Chondrocyte (in vitro differentiated cells): ENCODE measurements around the gene ADH5. TPM values are rescaled to one million over a fixed set of nuclear protein-coding genes. Genes with fewer than 3 reads are reported as not detected.

ENCODE experiments used
- DNase-seq: peaks from one replicate; pipeline ENCODE4 v3.0.0; 2021; ENCODE audit warnings: mixed read lengths, low spot score
- H3K27ac Mint-ChIP-seq: one replicate; pipeline ENCODE4 v1.8.0; 2021; ENCODE audit warnings: mild to moderate bottlenecking, moderate library complexity, mixed read lengths; ENCODE audit not compliant: unreplicated experiment
- H3K27me3 Mint-ChIP-seq: 2 replicates; pipeline ENCODE4 v1.8.0; 2021; ENCODE audit warnings: low read depth, mixed read lengths
- H3K36me3 Mint-ChIP-seq: 2 replicates; pipeline ENCODE4 v1.8.0; 2021; ENCODE audit warnings: low read depth, mixed read lengths
- H3K4me1 Mint-ChIP-seq: 2 replicates; pipeline ENCODE4 v1.8.0; 2021; ENCODE audit warnings: low read depth, mild to moderate bottlenecking, mixed read lengths
- H3K4me3 Mint-ChIP-seq: one replicate; pipeline ENCODE4 v1.8.0; 2021; ENCODE audit warnings: mild to moderate bottlenecking, moderate library complexity, mixed read lengths; ENCODE audit not compliant: unreplicated experiment
- H3K9me3 Mint-ChIP-seq: 2 replicates; pipeline ENCODE4 v1.8.0; 2021; ENCODE audit warnings: low read depth, mixed read lengths
- long read RNA-seq: library from polyadenylated mRNA; stranded (forward); transcript quantifications from one replicate; pipeline ENCODE4 v2.0.0, GENCODE V29; 2021
- total RNA-seq: library from RNA; stranded (reverse); gene quantifications from 3 replicates; pipeline ENCODE4 v1.2.1, GENCODE V29; 2021
- TF ChIP-seq, protein P1 (sequence below): fragments of 200-600 bp; sonication (generic); IDR thresholded peaks from 2 replicates; pipeline ENCODE4 v1.5.0; 2021; ENCODE audit warnings: antibody characterized with exemption, mild to moderate bottlenecking, moderate library complexity

ADH5 gene
- total RNA-seq, result 135 to 167 TPM (median 161 TPM) in 3 replicates
- long read RNA-seq, transcript ADH5-201 (9 exons, 2,615 nt), result major isoform, 158 of 180 reads
- long read RNA-seq, partial matches to known transcripts, result 15 of 180 reads
- long read RNA-seq, other reads (novel, unspliced or antisense), result 7 of 180 reads

DNA sequence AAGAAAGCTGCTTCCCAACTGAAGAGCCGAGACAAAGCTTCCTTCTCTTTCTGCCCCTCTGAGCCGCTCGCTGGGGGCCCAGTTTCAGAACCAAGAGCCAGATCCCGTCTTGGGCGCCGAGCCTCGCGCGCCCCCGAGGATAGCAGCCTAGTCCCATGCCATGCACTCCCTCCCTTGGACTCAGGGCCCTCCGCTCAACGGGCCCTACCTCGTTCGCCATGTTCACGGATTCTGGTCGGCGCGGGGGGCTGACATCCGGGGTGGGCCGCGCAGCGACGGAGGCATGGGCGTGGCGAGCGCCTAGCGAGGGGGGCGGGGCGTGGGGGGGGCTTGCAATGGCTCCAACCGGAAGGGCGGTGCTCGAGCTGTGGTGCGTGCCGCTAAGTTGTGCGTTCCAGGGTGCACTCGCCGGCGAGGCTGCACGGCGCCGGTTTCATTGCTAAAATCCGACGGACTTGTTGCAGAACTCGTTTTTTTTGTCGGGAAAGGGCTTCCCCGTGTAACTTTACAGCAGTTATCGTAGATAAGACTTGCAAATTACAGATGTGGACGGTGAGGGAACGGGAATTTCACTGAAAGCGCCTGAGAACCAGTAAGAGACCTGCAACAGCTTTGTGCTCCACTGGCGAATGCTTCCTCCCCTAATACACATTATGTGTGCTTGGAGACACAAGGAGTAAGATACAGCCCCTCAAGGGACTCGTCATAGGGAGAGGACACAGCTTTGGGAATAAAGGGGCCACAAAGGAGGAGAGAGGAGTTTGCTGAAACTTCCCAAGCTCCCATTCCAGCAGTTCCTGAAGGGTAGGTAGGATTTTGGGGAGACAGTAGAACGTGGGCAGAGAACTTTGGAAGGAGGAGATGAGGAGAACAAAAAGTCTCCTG, at the start of gene ADH5:
TSS of gene ADH5 (minus strand) at position 308 of the 885 bp plus-strand sequence. CDS start at position 220, 88 bp downstream.
- Mint-ChIP-seq H3K4me1 (peaks cover 61% of the 10 kb centered on the region), H3K27me3 (no peaks in the 10 kb centered on the region), H3K4me3 (peak within 1 kb of the TSS; percentile 86), H3K9me3 (no peaks in the 10 kb centered on the region), H3K27ac (peak within 1 kb of the TSS; percentile 99), H3K36me3 (peaks cover 10% of the 10 kb centered on the region)
- DNase-seq, result no peak
- TF ChIP-seq, protein P1, sequence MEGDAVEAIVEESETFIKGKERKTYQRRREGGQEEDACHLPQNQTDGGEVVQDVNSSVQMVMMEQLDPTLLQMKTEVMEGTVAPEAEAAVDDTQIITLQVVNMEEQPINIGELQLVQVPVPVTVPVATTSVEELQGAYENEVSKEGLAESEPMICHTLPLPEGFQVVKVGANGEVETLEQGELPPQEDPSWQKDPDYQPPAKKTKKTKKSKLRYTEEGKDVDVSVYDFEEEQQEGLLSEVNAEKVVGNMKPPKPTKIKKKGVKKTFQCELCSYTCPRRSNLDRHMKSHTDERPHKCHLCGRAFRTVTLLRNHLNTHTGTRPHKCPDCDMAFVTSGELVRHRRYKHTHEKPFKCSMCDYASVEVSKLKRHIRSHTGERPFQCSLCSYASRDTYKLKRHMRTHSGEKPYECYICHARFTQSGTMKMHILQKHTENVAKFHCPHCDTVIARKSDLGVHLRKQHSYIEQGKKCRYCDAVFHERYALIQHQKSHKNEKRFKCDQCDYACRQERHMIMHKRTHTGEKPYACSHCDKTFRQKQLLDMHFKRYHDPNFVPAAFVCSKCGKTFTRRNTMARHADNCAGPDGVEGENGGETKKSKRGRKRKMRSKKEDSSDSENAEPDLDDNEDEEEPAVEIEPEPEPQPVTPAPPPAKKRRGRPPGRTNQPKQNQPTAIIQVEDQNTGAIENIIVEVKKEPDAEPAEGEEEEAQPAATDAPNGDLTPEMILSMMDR, result no peak

DNA sequence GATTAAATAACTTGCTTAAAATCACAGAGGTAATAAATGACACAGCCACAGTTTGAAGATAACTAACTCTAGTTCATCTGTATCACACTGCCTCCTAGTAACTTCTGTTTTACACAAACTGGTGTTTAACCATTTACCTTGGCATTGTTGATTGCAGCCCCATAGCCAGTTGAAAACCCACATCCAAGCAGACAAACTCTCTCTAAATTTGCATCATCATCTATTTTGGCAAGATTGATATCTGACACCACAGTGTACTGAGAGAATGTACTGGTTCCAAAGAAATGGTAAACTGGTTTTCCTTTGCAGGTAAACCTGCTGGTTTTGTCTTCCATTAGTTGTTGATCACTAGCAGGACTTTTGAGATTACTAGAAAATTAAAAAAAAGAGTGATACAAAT, 47.7 kb upstream of the ADH5 start:
- no peak for DNase-seq
- no peak overlapping the region for H3K4me3 Mint-ChIP-seq
- H3K27ac Mint-ChIP-seq, result no peak overlapping the region
- H3K36me3 Mint-ChIP-seq, result peaks cover 3% of the 10 kb centered on the region
- no peaks in the 10 kb centered on the region for H3K27me3 Mint-ChIP-seq
- H3K4me1 Mint-ChIP-seq, result no peaks in the 10 kb centered on the region
- TF ChIP-seq, protein P1, result no peak
- no peaks in the 10 kb centered on the region for H3K9me3 Mint-ChIP-seq

DNA sequence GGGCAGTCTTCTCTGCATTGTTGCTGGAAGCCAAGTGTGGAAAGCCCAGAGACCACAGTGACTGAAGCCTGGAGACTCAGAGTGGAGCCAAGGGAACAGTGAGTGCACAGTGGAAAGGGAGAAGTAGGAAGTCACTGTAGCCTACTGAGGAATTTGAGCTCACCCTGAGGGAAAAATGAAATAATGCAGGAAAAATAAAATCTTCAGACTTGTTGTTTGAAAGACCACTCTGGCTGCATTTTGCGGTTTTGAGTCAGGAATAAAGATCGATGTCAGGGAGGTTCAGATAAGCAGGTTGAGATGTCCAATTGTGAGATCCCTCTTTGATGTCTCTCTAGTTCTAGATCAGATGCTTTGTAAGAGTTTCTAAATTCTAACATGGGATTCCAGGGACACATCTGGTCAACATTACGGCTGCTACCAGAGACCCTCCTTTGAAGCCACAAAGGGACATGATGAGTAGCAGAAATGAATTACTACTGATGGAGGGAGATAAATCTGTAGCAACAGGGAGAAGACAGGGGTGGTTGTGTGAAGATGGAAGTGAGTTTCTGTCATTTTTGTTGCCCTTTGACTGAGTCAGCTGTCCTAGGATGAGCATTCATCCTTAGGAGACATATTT, 47.1 kb upstream of the ADH5 start:
- no peaks in the 10 kb centered on the region for H3K27me3 Mint-ChIP-seq
- H3K27ac Mint-ChIP-seq, result no peak overlapping the region

DNA sequence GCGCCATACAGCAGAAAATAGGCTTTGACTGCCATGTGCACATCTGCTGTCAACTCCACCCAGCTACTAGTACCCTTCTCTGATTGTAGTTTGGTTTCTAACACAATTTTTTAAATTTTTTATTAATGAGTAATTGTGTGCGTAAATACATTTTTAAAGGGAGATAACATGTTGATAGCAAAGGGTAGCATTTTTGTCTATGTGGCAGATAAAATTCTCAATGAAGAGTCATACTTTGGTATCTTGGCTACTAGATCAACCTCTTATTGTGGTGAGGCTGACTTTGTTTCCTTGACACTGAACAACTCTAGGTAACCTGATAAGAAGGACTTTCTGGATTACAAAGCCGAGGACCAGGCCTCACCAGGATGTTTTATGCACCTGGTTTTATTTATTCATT, 46.0 kb upstream of the ADH5 start:
- TF ChIP-seq, protein P1, result no peak
- peaks cover 1% of the 10 kb centered on the region for H3K36me3 Mint-ChIP-seq
- peaks cover 3% of the 10 kb centered on the region for H3K9me3 Mint-ChIP-seq
- no peak overlapping the region for H3K27ac Mint-ChIP-seq
- no peaks in the 10 kb centered on the region for H3K4me1 Mint-ChIP-seq
- DNase-seq, result no peak
- H3K4me3 Mint-ChIP-seq, result no peak overlapping the region
- H3K27me3 Mint-ChIP-seq, result no peaks in the 10 kb centered on the region

More for the DNA sequence above, 47.1 kb upstream of the ADH5 start:
- Mint-ChIP-seq H3K4me1 (no peaks in the 10 kb centered on the region), H3K36me3 (peaks cover 1% of the 10 kb centered on the region), H3K4me3 (no peak overlapping the region), H3K9me3 (no peaks in the 10 kb centered on the region)
- TF ChIP-seq, protein P1, result no peak
- DNase-seq, result no peak

DNA sequence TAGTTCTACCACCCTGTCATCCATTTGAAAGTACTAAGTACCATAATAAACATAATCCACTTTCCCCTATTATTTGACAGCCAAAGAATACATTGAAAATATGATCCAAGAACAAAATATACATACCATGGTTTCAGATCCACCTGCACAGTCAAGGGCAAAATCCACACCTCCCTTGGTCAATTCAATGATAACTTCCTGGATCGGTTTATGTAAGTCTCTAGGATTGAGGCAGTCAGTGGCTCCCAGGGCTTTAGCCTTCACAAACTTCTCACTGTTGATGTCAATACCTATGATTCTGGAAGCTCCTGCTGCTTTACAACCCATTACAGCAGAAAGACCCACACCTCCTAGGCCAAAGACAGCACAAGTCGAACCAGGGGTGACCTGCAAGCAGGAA, 42.8 kb upstream of the ADH5 start:
- Mint-ChIP-seq H3K4me1 (peaks cover 4% of the 10 kb centered on the region), H3K9me3 (peaks cover 5% of the 10 kb centered on the region), H3K36me3 (peaks cover 3% of the 10 kb centered on the region), H3K27ac (no peak overlapping the region), H3K4me3 (no peak overlapping the region), H3K27me3 (no peaks in the 10 kb centered on the region)
- no peak for DNase-seq
- TF ChIP-seq, protein P1, result no peak
